PC-9 (cell line): ENCODE results near the gene RCBTB2. TPM values are rescaled to one million over a fixed set of nuclear protein-coding genes. Genes with fewer than 3 reads are reported as not detected.

ENCODE experiments used
- BruUV-seq: library from RNA; stranded (reverse); fragments of 400-500 nt; replicated peaks from 2 replicates; lab custom pipeline; 2021; lab: Mats Ljungman, UMichigan
- CTCF ChIA-PET: fragments of 300-600 bp; sonication (Branson Sonifier 250); formaldehyde crosslinking; loops from one replicate; lab custom pipeline; 2022; ENCODE audit warnings: antibody characterized with exemption; lab: Charles Lee
- POLR2A ChIA-PET: fragments of 300-600 bp; sonication (Branson Sonifier 250); formaldehyde crosslinking; loops from one replicate; lab custom pipeline; 2022; ENCODE audit warnings: antibody characterized with exemption; ENCODE audit not compliant: unreplicated experiment; lab: Charles Lee
- DNase-seq, 2 experiments: peaks; one replicate each; pipeline versions ENCODE4 v3.0.0 to v3.0.0-alpha.2; 2015 to 2022; ENCODE audit warnings: mixed read lengths in 1 of 2
- H2AFZ ChIP-seq: fragments of 200-600 bp; sonication (generic); 2 replicates; pipeline ENCODE4 v1.8.1; 2017; ENCODE audit warnings: antibody characterized with exemption
- H3F3A ChIP-seq: fragments of 200-600 bp; sonication (generic); 2 replicates; pipeline ENCODE4 v1.8.1; 2017; ENCODE audit warnings: antibody characterized with exemption, mild to moderate bottlenecking, low read depth; ENCODE audit not compliant: insufficient read depth
- H3K27ac ChIP-seq: fragments of 200-600 bp; sonication (generic); 2 replicates; pipeline ENCODE4 v1.6.1; 2016; ENCODE audit warnings: mixed run types
- H3K27me3 ChIP-seq: fragments of 200-600 bp; sonication (generic); 2 replicates; pipeline ENCODE4 v1.6.1; 2016; ENCODE audit warnings: low read depth, mixed run types; ENCODE audit not compliant: insufficient read depth
- H3K36me3 ChIP-seq: fragments of 200-600 bp; sonication (generic); 2 replicates; pipeline ENCODE4 v1.6.1; 2016; ENCODE audit warnings: low read depth, mixed run types
- H3K4me1 ChIP-seq: fragments of 200-600 bp; sonication (generic); replicated peaks from 2 replicates; pipeline ENCODE4 v1.6.1; 2016; ENCODE audit warnings: mixed run types; ENCODE audit not compliant: insufficient read depth
- H3K4me2 ChIP-seq: fragments of 200-600 bp; sonication (generic); 2 replicates; pipeline ENCODE4 v1.6.1; 2017; ENCODE audit warnings: mixed run types
- H3K4me3 ChIP-seq: fragments of 200-600 bp; sonication (generic); 2 replicates; pipeline ENCODE4 v1.6.1; 2016; ENCODE audit warnings: mixed run types
- H3K79me2 ChIP-seq: fragments of 200-600 bp; sonication (generic); 2 replicates; pipeline ENCODE4 v1.6.1; 2017; ENCODE audit warnings: low read depth, mixed run types
- H3K9me2 ChIP-seq: fragments of 200-600 bp; sonication (generic); 2 replicates; pipeline ENCODE4 v1.8.1; 2017; ENCODE audit warnings: mild to moderate bottlenecking; ENCODE audit not compliant: insufficient read depth
- H3K9me3 ChIP-seq: fragments of 200-600 bp; sonication (generic); 2 replicates; pipeline ENCODE4 v1.8.1; 2016; ENCODE audit warnings: low read depth; ENCODE audit not compliant: insufficient read depth
- H4K20me1 ChIP-seq: fragments of 200-600 bp; sonication (generic); 2 replicates; pipeline ENCODE4 v1.8.1; 2017; ENCODE audit not compliant: insufficient read depth
- EZH2 ChIP-seq: fragments of 200-600 bp; sonication (generic); IDR thresholded peaks from 2 replicates; pipeline ENCODE4 v1.8.0; 2017; ENCODE audit warnings: antibody characterized with exemption, low read depth
- intact Hi-C: fragments of 100-400 bp; cut with micrococcal nuclease; formaldehyde crosslinking; loops from one replicate; pipeline ENCODE4 v1.10.0; 2022; ENCODE audit not compliant: unreplicated experiment
- total RNA-seq: library from RNA; stranded (reverse); gene quantifications from 2 replicates; pipeline ENCODE4 v1.2.3, GENCODE V29; 2021
- TF ChIP-seq, protein P1 (sequence below): fragments of 200-600 bp; sonication (generic); conservative IDR thresholded peaks from 2 replicates; pipeline ENCODE4 v1.6.1; 2017; ENCODE audit warnings: mixed run types, antibody characterized with exemption, mild to moderate bottlenecking, moderate library complexity

The RCBTB2 gene
- total RNA-seq, 1 experiment from 2014 or later = 2.6 TPM

DNA sequence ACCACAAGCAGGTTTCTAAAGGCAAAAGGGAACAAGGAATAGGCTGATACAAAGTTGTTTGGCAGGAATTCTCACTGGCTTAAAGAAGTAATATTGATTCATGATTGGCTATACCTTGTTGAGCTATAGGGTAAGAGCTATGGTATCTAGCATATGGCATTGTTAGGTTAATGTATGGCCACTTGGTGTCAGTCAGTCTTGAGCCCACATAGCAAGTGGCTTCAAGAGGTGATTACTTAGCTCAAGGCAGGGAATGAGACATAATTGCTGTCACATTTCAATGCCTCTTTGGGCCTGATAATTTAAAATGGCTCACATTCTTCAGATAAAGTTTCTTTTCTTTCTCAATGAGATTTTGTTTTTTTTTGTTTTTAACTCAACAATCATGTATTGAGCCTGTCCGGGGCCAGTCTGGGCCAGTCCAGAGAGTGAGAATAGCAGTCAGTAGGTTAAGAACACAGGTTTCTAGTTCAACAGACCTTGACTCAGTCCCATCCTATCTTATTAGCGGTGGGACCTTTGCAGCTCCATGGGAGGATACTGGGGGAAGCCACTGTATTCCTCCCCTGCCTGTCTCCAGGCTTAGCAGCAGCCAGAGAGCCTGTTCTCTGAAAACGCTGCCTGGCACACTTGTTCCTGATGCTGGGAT lies 45.8 kb upstream of the RCBTB2 start:
- intact Hi-C loops = no loop called here
- Histone ChIP-seq H3K36me3 (no peaks in the 10 kb centered on the region), H3K4me3 (no peak overlapping the region), H3K27ac (no peak overlapping the region), H3K9me2 (no peaks in the 10 kb centered on the region), H3K4me2 (no peak overlapping the region), H4K20me1 (no peaks in the 10 kb centered on the region), H3K9me3 (no peaks in the 10 kb centered on the region), H3K4me1 (no peaks in the 10 kb centered on the region), H3K79me2 (no peaks in the 10 kb centered on the region), H2AFZ (no peak overlapping the region), H3K27me3 (peaks cover 8% of the 10 kb centered on the region; the same call in 1 of the 2 replicates), H3F3A (no peaks in the 10 kb centered on the region)
- BruUV-seq = no TSS peak
- no peak for DNase-seq
- POLR2A ChIA-PET = interaction anchor here (0.6 kb wide), 1 partner anchor 246 kb away, joined by 3 read pairs; no protein-coding TSS in a partner anchor
- TF ChIP-seq, protein P1, sequence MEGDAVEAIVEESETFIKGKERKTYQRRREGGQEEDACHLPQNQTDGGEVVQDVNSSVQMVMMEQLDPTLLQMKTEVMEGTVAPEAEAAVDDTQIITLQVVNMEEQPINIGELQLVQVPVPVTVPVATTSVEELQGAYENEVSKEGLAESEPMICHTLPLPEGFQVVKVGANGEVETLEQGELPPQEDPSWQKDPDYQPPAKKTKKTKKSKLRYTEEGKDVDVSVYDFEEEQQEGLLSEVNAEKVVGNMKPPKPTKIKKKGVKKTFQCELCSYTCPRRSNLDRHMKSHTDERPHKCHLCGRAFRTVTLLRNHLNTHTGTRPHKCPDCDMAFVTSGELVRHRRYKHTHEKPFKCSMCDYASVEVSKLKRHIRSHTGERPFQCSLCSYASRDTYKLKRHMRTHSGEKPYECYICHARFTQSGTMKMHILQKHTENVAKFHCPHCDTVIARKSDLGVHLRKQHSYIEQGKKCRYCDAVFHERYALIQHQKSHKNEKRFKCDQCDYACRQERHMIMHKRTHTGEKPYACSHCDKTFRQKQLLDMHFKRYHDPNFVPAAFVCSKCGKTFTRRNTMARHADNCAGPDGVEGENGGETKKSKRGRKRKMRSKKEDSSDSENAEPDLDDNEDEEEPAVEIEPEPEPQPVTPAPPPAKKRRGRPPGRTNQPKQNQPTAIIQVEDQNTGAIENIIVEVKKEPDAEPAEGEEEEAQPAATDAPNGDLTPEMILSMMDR = no peak
- no peak for TF ChIP-seq EZH2
- CTCF ChIA-PET = interaction anchor here (0.7 kb wide), 1 partner anchor 761 kb away, joined by 3 read pairs; no protein-coding TSS in a partner anchor

DNA sequence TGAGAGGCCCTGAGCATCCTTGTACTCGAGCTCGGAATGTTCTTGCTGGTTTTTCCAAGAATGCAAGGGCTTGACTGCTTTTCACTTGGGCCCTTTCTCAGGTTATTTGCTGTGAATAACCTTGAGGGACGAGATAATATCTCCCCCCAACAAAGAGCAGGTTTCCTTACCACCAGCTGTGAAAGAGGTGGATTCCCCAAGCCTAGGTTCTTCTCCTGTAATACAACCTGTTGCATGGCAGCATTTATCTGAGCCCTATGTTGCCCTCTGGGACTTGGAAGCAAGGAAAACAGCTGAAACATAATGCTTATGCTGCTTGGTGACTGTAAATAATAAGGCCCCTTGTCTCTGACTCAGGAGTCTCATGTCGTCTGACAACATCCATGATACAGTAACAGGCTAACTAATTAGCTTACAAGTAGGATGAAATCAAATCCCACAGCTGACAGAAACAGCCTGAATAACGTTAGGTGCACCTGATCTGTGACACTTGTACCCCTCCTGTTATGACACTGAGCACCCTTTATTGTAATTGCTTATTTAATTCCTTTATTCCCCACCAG lies 43.6 kb upstream of the RCBTB2 start:
- no peaks in the 10 kb centered on the region for H3K9me2 ChIP-seq
- intact Hi-C loops = no loop called here
- BruUV-seq = no TSS peak
- H3K4me2 ChIP-seq = no peak overlapping the region
- H3K4me1 ChIP-seq = no peaks in the 10 kb centered on the region
- no peaks in the 10 kb centered on the region for H3K36me3 ChIP-seq
- H3K79me2 ChIP-seq = no peaks in the 10 kb centered on the region
- no peaks in the 10 kb centered on the region for H3K9me3 ChIP-seq
- H2AFZ ChIP-seq = no peak overlapping the region
- no peaks in the 10 kb centered on the region for H4K20me1 ChIP-seq
- TF ChIP-seq, protein P1 = no peak
- TF ChIP-seq EZH2 = no peak
- no peak for DNase-seq
- no peaks in the 10 kb centered on the region for H3F3A ChIP-seq
- H3K27me3 ChIP-seq = 0 out of 2 replicates have a peak, but pooled peaks cover 2% of the 10 kb centered on the region
- H3K4me3 ChIP-seq = no peak overlapping the region
- no peak overlapping the region for H3K27ac ChIP-seq
- ChIA-PET CTCF (no interaction called here), POLR2A (no interaction called here)

DNA sequence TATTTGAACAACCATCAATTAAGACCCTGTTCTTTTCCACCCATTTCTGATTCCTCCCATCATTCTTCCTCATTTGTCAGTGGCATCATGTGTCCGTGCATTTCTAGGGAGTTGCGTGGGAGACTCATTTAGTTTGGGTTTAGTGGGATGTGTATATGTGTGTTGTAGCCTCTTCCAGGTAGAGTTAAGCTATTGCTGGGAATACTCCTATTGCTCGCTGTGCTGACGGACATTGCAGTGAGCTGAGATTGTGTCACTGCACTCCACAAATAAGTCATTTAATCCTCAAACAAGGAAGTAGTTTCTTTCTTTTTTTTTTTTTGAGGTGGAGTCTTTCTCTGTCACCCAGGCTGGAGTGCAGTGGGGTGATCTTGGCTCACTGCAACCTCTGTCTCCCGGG lies 42.2 kb upstream of the RCBTB2 start:
- no peaks in the 10 kb centered on the region for H3K79me2 ChIP-seq
- BruUV-seq = no TSS peak
- no peaks in the 10 kb centered on the region for H4K20me1 ChIP-seq
- no peak for TF ChIP-seq EZH2
- TF ChIP-seq, protein P1 = no peak
- ChIA-PET CTCF (no interaction called here), POLR2A (no interaction called here)
- H3K4me3 ChIP-seq = no peak overlapping the region
- H3K4me2 ChIP-seq = no peak overlapping the region
- H3K27me3 ChIP-seq = no peaks in the 10 kb centered on the region
- H3K9me2 ChIP-seq = no peaks in the 10 kb centered on the region
- no peak overlapping the region for H2AFZ ChIP-seq
- H3K4me1 ChIP-seq = no peaks in the 10 kb centered on the region
- no peak overlapping the region for H3K27ac ChIP-seq
- no peaks in the 10 kb centered on the region for H3K9me3 ChIP-seq
- no peak for DNase-seq
- intact Hi-C loops = no loop called here
- H3F3A ChIP-seq = no peaks in the 10 kb centered on the region
- H3K36me3 ChIP-seq = no peaks in the 10 kb centered on the region
